ENCODE data around the gene RPLP1.

Gene RPLP1

DNA sequence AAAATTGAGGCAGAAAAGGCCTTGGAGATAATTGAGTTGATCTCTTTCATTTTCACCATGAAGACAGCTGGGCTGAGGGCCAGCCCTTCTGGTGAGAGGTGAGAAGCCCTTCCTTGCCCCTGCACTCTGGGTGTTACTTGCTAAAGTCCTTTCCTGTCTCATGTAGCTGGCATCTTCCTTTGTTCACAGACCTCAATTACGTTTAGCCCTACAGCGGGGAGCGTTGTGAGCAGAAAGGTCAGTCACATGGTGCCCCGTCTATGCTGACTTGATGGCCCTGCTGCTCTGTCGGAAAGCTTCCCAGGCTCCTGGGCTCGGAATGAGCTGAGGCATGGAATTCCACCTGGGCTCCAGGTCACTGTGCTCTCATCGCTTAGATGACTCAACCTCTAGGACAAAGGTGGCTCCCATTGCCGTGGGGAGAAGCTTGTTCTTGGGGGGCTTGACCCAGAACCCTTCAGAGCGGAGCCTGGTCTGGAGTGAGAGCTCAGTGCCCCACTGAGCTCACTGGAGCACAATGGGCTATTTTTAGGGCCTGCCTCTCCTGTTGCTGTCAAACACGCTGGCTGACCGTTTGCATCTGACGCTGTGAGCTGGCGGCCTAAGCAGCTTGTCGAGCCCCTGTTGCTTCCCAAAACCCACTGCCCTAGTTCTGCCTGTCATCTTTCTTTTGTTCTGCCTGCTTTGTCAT lies 47.0 kb downstream of the RPLP1 start:
- no peak for DNase-seq

- no peak for DNase-seq
Observed at GRCh38 chr15:69500339-69500738, 47.7 kb downstream of the RPLP1 start.

- DNase-seq: no peak
Observed at GRCh38 chr15:69501456-69501855, 48.8 kb downstream of the RPLP1 start.

DNA sequence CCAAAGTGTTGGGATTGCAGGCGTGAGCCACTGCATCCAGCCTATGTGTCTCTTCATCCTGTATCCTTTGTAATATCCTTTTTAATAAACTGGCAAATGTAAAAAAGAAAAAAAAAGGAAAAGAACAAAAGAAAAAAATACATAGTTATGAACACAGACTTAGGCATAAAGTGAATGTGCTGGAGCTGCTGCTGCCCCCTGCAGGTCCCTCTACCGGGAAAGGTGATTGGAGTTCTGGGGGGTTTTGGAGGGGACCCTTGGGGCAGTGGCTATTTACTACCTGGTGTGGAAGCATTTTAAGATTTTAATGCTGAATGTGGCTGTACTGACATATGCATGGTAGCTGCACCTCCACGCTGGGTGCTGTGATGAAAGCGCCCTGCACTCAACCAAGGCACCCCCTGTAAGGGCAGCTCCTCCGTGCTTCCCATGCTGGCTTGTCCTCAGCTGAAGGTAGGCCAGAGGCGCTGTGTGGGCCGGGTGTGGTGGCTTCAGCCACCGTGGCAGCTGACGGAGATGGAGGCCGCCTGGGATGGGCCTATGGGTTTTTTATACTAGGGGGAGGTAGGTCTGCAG lies 49.9 kb downstream of the RPLP1 start:
- no peak for DNase-seq

GRCh38 chr15:69504352-69505040 lies 51.9 kb downstream of the RPLP1 start:
- no peak for DNase-seq

All from effector CD8-positive, alpha-beta T cell (primary cell).